Bronchial epithelial cell (primary cell): ENCODE measurements around the gene MED12L. TPM values are rescaled to one million over a fixed set of nuclear protein-coding genes. Genes with fewer than 3 reads are reported as not detected.

Source experiments
- DNase-seq: peaks from one replicate; pipeline ENCODE4 v3.0.0-alpha.2; 2010; ENCODE audit warnings: low read depth
- FAIRE-seq: peaks from 2 replicates; lab custom pipeline; 2011; peaks lifted over from hg19 to GRCh38; lab: Jason Lieb, UNC
- H3K27me3 ChIP-seq: 2 replicates; pipeline ENCODE4 v1.5.1; 2011; ENCODE audit warnings: low read length; ENCODE audit not compliant: control insufficient read depth, insufficient read depth
- H3K36me3 ChIP-seq: 2 replicates; pipeline ENCODE4 v1.5.1; 2011; ENCODE audit warnings: low read length; ENCODE audit not compliant: control insufficient read depth, insufficient read depth
- H3K4me3 ChIP-seq: 2 replicates; pipeline ENCODE4 v1.5.1; 2011; ENCODE audit warnings: mild to moderate bottlenecking, low read depth, low read length, control low read depth
- total RNA-seq: library from RNA; depleted of rRNA; stranded (reverse); fragments of >200 nt; gene quantifications from 2 replicates; pipeline ENCODE4 v1.2.1, GENCODE V29; 2014
- TF ChIP-seq, protein P1 (sequence below): IDR thresholded peaks from 2 replicates; pipeline ENCODE4 v1.5.1; 2011; ENCODE audit warnings: mild to moderate bottlenecking, moderate library complexity, low read length, control low read depth, inconsistent platforms; ENCODE audit not compliant: insufficient read depth, severe bottlenecking

The MED12L gene
- total RNA-seq, 1 donor from 2014 or later = 0.26 TPM

DNA sequence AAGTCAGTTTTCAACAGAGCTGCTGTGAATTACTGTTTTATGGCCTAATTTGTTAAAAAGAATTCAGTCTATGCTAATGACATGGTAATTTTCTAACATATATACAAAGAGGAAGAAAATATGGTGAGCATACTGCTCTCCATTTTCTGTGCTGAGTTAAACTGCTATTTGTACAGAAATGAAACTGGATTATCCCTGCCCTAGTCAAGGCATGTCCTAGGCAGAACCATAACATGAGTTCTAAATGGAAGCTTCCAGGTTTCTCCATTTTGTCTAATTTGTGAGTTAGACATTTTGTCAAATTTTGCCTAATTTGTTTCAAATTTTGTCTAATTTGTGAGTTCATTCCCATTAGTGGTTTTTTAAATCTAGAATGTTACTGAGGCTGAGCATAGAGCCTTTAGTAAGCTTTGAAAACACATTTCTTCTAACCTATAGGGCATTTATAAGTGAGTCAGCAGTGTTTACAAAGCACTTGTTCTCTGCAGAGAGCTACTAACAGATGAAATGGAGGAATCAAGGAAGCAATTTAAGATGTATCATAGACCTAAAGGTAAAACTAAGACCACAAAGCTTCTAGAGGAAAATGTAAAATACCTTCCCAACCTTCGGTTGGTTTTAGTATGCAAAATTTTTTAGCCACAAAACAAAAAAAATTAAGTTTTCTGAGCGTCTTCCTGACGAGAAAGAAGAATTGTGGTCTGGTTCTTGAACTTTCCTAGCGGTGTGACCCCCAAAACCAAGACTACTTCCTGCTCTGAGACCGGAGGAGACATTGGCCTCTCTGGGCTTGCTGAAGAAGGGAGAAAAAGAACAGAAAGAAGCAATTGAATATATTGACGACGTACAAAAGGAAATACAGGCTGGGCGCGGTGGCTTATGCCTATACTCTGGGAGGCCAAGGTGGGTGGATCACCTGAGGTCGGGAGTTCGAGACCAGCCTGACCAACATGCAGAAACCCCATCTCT, 183.1 kb downstream of the MED12L start:
- Histone ChIP-seq H3K36me3 (no peaks in the 10 kb centered on the region), H3K4me3 (no peak overlapping the region), H3K27me3 (no peaks in the 10 kb centered on the region)
- DNase-seq = peak; percentile 10
- FAIRE-seq = no peak
- TF ChIP-seq, protein P1, sequence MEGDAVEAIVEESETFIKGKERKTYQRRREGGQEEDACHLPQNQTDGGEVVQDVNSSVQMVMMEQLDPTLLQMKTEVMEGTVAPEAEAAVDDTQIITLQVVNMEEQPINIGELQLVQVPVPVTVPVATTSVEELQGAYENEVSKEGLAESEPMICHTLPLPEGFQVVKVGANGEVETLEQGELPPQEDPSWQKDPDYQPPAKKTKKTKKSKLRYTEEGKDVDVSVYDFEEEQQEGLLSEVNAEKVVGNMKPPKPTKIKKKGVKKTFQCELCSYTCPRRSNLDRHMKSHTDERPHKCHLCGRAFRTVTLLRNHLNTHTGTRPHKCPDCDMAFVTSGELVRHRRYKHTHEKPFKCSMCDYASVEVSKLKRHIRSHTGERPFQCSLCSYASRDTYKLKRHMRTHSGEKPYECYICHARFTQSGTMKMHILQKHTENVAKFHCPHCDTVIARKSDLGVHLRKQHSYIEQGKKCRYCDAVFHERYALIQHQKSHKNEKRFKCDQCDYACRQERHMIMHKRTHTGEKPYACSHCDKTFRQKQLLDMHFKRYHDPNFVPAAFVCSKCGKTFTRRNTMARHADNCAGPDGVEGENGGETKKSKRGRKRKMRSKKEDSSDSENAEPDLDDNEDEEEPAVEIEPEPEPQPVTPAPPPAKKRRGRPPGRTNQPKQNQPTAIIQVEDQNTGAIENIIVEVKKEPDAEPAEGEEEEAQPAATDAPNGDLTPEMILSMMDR = no peak

DNA sequence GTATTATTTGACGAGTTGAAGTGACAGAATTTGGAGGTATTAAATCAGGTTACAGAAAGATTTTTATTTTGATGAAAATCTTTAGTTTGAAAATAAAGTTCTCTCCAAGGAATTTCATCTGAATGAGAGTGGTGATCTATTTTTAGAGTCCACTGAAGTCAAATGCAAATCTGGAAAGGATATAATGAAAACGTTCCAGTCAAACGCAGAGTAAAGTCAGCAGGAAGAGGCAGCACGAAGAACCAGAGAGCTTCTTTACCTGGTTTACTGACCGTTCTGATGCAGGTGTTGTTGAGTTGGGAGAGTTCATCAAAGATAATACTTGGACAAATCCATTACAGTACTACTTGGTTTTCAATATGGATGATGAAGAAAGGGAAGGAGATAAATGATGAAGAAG, 184.2 kb downstream of the MED12L start:
- Histone ChIP-seq H3K27me3 (no peaks in the 10 kb centered on the region), H3K4me3 (no peak overlapping the region), H3K36me3 (no peaks in the 10 kb centered on the region)
- no peak for DNase-seq
- FAIRE-seq = no peak
- TF ChIP-seq, protein P1 = no peak

DNA sequence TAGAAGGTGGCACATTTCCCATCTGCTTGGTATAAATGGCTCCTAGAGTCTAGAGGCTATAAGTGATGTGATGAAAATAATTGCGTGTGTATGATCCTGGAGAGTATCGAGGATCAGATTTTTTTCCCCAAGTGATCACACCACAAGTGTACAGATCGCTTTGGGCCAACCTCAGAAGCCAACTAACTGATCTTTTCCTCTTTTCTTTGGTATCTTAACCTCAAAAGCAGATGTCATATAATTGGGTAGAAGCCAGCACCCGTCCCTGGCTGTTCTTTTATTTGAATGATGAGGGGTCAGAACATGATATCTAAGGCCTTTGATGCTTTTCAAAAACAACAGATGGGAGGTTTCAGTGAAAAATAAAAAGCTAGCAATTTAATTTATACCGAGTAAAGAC, 189.6 kb downstream of the MED12L start:
- Histone ChIP-seq H3K4me3 (no peak overlapping the region), H3K27me3 (no peaks in the 10 kb centered on the region), H3K36me3 (no peaks in the 10 kb centered on the region)
- no peak for FAIRE-seq
- no peak for DNase-seq
- TF ChIP-seq, protein P1 = no peak

DNA sequence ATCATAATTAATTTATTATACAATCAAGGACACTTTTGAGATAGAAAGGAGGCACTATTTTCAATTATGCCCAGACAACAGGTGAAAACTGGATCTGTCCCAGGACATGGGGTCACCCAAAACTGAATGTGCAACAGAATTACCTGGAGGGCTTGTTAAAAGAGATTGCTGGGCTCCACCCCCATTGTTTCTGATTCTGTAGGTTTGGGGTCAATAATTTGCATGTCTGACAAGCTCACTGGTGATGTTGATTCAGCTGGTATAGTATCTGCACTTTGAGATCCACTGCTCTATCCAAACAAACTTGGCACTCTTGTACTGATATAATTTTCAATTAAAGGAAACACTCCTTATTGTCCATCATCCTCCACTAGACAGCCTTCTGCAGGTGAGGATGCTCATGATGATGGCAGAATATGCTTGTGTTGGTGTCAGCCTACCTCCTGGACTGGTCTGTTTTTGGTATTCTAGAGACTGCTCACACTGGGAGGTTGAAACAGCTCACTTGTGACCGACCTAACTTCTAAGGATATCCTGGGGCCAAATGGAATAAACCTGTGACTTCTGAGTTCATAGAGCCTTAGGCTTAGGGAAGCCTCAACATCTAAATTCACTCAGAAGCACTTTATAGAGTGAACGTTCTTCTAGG, 190.7 kb downstream of the MED12L start:
- DNase-seq (no peak), FAIRE-seq (no peak)
- no peak overlapping the region for H3K4me3 ChIP-seq
- no peaks in the 10 kb centered on the region for H3K27me3 ChIP-seq
- no peaks in the 10 kb centered on the region for H3K36me3 ChIP-seq
- TF ChIP-seq, protein P1 = no peak

DNA sequence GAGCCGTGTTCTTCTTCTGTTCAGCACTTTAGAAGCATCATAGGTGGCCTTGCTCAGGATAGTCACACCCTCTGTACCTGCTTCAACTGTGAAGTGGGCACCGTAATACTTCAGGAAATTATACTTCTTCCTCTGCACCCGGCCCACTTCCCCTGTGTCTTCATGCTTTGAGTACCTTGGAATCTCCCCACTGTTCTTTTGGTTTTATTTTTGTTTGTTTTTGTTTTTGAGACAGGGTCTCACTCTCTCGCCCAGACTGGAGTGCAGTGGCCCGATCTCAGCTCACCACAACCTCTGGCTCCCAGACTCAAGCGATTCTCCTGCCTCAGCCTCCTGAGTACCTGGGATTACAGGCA, 191.2 kb downstream of the MED12L start:
- TF ChIP-seq, protein P1 = no peak
- Histone ChIP-seq H3K36me3 (no peaks in the 10 kb centered on the region), H3K4me3 (no peak overlapping the region), H3K27me3 (no peaks in the 10 kb centered on the region)
- DNase-seq (no peak), FAIRE-seq (no peak)
